ENCODE results near the gene NEIL1.
"Not testable (repeated sequence)": the region's sequence is repeated elsewhere in the genome, so short reads cannot be mapped to it uniquely, and the experiment has no call there.

Gene NEIL1

GRCh38 chr15:75348562-75349350, 1.9 kb downstream of the NEIL1 start:
- Mint-ChIP-seq H3K9me3 (peaks cover 14 to 26% of the 10 kb centered on the region in 2 donors), H3K27me3 (no peaks in the 10 kb centered on the region), H3K4me1 (peaks cover 44% of the 10 kb centered on the region), H3K27ac (no peak overlapping the region), H3K4me3 (peak overlapping the region; percentile 63 to 76)
- ATAC-seq (no peak), DNase-seq (no peak)

GRCh38 chr15:75349351-75349669, 2.5 kb downstream of the NEIL1 start:
- Mint-ChIP-seq H3K4me3 (peak overlapping the region; percentile 19 to 76), H3K9me3 (peaks cover 14 to 26% of the 10 kb centered on the region in 2 donors), H3K4me1 (peaks cover 44% of the 10 kb centered on the region)
- not testable (repeated sequence) for H3K27ac Mint-ChIP-seq, ATAC-seq, DNase-seq, H3K27me3 Mint-ChIP-seq

- Mint-ChIP-seq H3K9me3 (peaks cover 14 to 26% of the 10 kb centered on the region in 2 donors), H3K4me3 (peak overlapping the region in 1 of 2 donors; percentile 45), H3K27me3 (no peaks in the 10 kb centered on the region), H3K4me1 (peaks cover 44% of the 10 kb centered on the region), H3K27ac (peak overlapping the region; percentile 86 to 96)
- ATAC-seq: peak; percentile 95
- peak; percentile 65 to 92 for DNase-seq
These were observed 3.2 kb downstream of the NEIL1 start for GRCh38 chr15:75349851-75350588.

- Mint-ChIP-seq H3K9me3 (peaks cover 14 to 26% of the 10 kb centered on the region in 2 donors), H3K4me3 (no peak overlapping the region), H3K27ac (no peak overlapping the region), H3K4me1 (peaks cover 44% of the 10 kb centered on the region), H3K27me3 (no peaks in the 10 kb centered on the region)
- DNase-seq (no peak), ATAC-seq (no peak)
These were observed 3.9 kb downstream of the NEIL1 start for GRCh38 chr15:75350601-75351361.

- Mint-ChIP-seq H3K4me1 (peaks cover 35% of the 10 kb centered on the region), H3K27me3 (no peaks in the 10 kb centered on the region), H3K27ac (no peak overlapping the region), H3K9me3 (peaks cover 14 to 26% of the 10 kb centered on the region in 2 donors), H3K4me3 (no peak overlapping the region)
- DNase-seq (no peak), ATAC-seq (no peak)
These were observed 5.6 kb downstream of the NEIL1 start for GRCh38 chr15:75352186-75353080.

GRCh38 chr15:75353604-75354003, 6.8 kb downstream of the NEIL1 start:
- H3K9me3 Mint-ChIP-seq: peaks cover 14 to 22% of the 10 kb centered on the region in 2 donors
- H3K4me1 Mint-ChIP-seq: peaks cover 25% of the 10 kb centered on the region
- ATAC-seq (no peak), DNase-seq (no peak)
- H3K27ac Mint-ChIP-seq: no peak overlapping the region
- no peak overlapping the region for H3K4me3 Mint-ChIP-seq
- no peaks in the 10 kb centered on the region for H3K27me3 Mint-ChIP-seq

- Mint-ChIP-seq H3K27me3 (no peaks in the 10 kb centered on the region), H3K9me3 (peaks cover 14 to 16% of the 10 kb centered on the region in 2 donors), H3K4me1 (peaks cover 17% of the 10 kb centered on the region), H3K4me3 (no peak overlapping the region), H3K27ac (no peak overlapping the region)
- DNase-seq: no peak
- ATAC-seq: no peak
These were observed 7.6 kb downstream of the NEIL1 start for GRCh38 chr15:75354454-75354853.

- H3K27ac Mint-ChIP-seq: no peak overlapping the region
These were observed 8.5 kb downstream of the NEIL1 start for GRCh38 chr15:75355369-75355768.

GRCh38 chr15:75356006-75356405, 9.2 kb downstream of the NEIL1 start:
- Mint-ChIP-seq H3K27ac (no peak overlapping the region), H3K4me3 (no peak overlapping the region), H3K9me3 (peaks cover 0 to under 1% of the 10 kb centered on the region in 2 donors), H3K27me3 (no peaks in the 10 kb centered on the region), H3K4me1 (peaks cover 1% of the 10 kb centered on the region)
- no peak for DNase-seq
- ATAC-seq: no peak

More at GRCh38 chr15:75355369-75355768, 8.5 kb downstream of the NEIL1 start:
- no peak for DNase-seq
- Mint-ChIP-seq H3K9me3 (peaks cover 6 to 7% of the 10 kb centered on the region in 2 donors), H3K27me3 (no peaks in the 10 kb centered on the region), H3K4me1 (peaks cover 8% of the 10 kb centered on the region), H3K4me3 (no peak overlapping the region)
- ATAC-seq: no peak

- DNase-seq (no peak), ATAC-seq (no peak)
- Mint-ChIP-seq H3K27ac (no peak overlapping the region), H3K4me1 (no peaks in the 10 kb centered on the region), H3K9me3 (no peaks in the 10 kb centered on the region), H3K4me3 (no peak overlapping the region), H3K27me3 (no peaks in the 10 kb centered on the region)
These were observed 9.7 kb downstream of the NEIL1 start for GRCh38 chr15:75356517-75356916.

- Mint-ChIP-seq H3K9me3 (no peaks in the 10 kb centered on the region), H3K4me1 (no peaks in the 10 kb centered on the region), H3K27me3 (no peaks in the 10 kb centered on the region), H3K27ac (no peak overlapping the region), H3K4me3 (no peak overlapping the region)
- DNase-seq (no peak), ATAC-seq (no peak)
These were observed 11.3 kb downstream of the NEIL1 start for GRCh38 chr15:75357976-75358673.

GRCh38 chr15:75358771-75359536, 12.1 kb downstream of the NEIL1 start:
- Mint-ChIP-seq H3K27me3 (no peaks in the 10 kb centered on the region), H3K4me1 (peaks cover under 1% of the 10 kb centered on the region), H3K27ac (no peak overlapping the region), H3K9me3 (no peaks in the 10 kb centered on the region), H3K4me3 (no peak overlapping the region)
- no peak for DNase-seq
- no peak for ATAC-seq

GRCh38 chr15:75359537-75360250, 12.9 kb downstream of the NEIL1 start:
- H3K27me3 Mint-ChIP-seq: no peaks in the 10 kb centered on the region
- H3K27ac Mint-ChIP-seq: no peak overlapping the region
- H3K9me3 Mint-ChIP-seq: no peaks in the 10 kb centered on the region
- ATAC-seq (no peak), DNase-seq (no peak)
- no peak overlapping the region for H3K4me3 Mint-ChIP-seq
- peaks cover 6% of the 10 kb centered on the region for H3K4me1 Mint-ChIP-seq
